ENCODE data around the gene PCDH12.

Gene PCDH12

GRCh38 chr5:141897425-141897824 lies 60.6 kb downstream of the PCDH12 start:
- Histone ChIP-seq H3K4me2 (ENCODE audit: low read length) (no peak overlapping the region), H3K4me1 (peaks cover 8% of the 10 kb centered on the region), H3K79me2 (no peaks in the 10 kb centered on the region), H3K9ac (no peak overlapping the region), H3K36me3 (ENCODE audit: control insufficient read depth, insufficient read depth, low read length) (no peaks in the 10 kb centered on the region), H2AFZ (no peak overlapping the region), H3K27ac (no peak overlapping the region), H3K27me3 (ENCODE audit: control insufficient read depth, insufficient read depth, low read length) (no peaks in the 10 kb centered on the region), H3K9me3 (ENCODE audit: control insufficient read depth, low read length) (no peaks in the 10 kb centered on the region), H3K4me3 (ENCODE audit: low read depth, low read length) (no peak overlapping the region)
- TF ChIP-seq CTCF (IDR thresholded peaks at IDR 0.05), result no peak
